HepG2 (cell line): ENCODE measurements around the gene FEM1B. TPM values are rescaled to one million over a fixed set of nuclear protein-coding genes. Genes with fewer than 3 reads are reported as not detected.

Source experiments
- ATF1 ChIP-seq: IDR thresholded peaks from 2 replicates; pipeline ENCODE4 v1.6.1; 2016; ENCODE audit warnings: mild to moderate bottlenecking, control low read depth
- ELF4 ChIP-seq: sonication (generic); formaldehyde crosslinking; IDR thresholded peaks from 2 replicates; pipeline ENCODE4 v1.5.0; 2020; ENCODE audit warnings: missing genetic modification reagents, mild to moderate bottlenecking, moderate library complexity, borderline replicate concordance
- FOXO1 ChIP-seq: sonication (generic); formaldehyde crosslinking; IDR thresholded peaks from 2 replicates; pipeline ENCODE4 v1.4.0; 2020; ENCODE audit warnings: missing genetic modification reagents
- MBD4 ChIP-seq: IDR thresholded peaks from 2 replicates; pipeline ENCODE4 v1.6.1; 2012; ENCODE audit warnings: low read length, inconsistent platforms, borderline replicate concordance
- MXI1 ChIP-seq: IDR thresholded peaks from 3 replicates; pipeline ENCODE4 v1.6.1; 2012; ENCODE audit warnings: low read depth, low read length, inconsistent platforms, borderline replicate concordance
- PHF5A ChIP-seq: IDR thresholded peaks from one replicate; pipeline ENCODE4 v1.6.1; 2018; ENCODE audit warnings: low read depth, missing genetic modification reagents; ENCODE audit not compliant: unreplicated experiment
- SCMH1 ChIP-seq: sonication (generic); formaldehyde crosslinking; IDR thresholded peaks from 2 replicates; pipeline ENCODE4 v1.9.0; 2021; ENCODE audit warnings: missing genetic modification reagents, mild to moderate bottlenecking, borderline replicate concordance
- ZC3H13 ChIP-seq: sonication (generic); formaldehyde crosslinking; IDR thresholded peaks from 2 replicates; pipeline ENCODE4 v1.8.1; 2023; ENCODE audit warnings: mild to moderate bottlenecking, missing genetic modification reagents, moderate library complexity
- ZMYM4 ChIP-seq: sonication (generic); formaldehyde crosslinking; IDR thresholded peaks from 2 replicates; pipeline ENCODE4 v1.8.1; 2023; ENCODE audit warnings: mild to moderate bottlenecking, missing genetic modification reagents
- ZNF451 ChIP-seq: sonication (generic); formaldehyde crosslinking; IDR thresholded peaks from 2 replicates; pipeline ENCODE4 v1.5.0; 2020; ENCODE audit warnings: mild to moderate bottlenecking, missing genetic modification reagents
- ZNF674 ChIP-seq: sonication (generic); formaldehyde crosslinking; IDR thresholded peaks from 2 replicates; pipeline ENCODE4 v1.5.0; 2020; ENCODE audit warnings: low read depth, mild to moderate bottlenecking, missing genetic modification reagents
- ZNF7 ChIP-seq: IDR thresholded peaks from 2 replicates; pipeline ENCODE4 v1.6.1; 2016; ENCODE audit warnings: missing biosample characterization, missing genetic modification reagents
- polyA plus RNA-seq, 8 experiments: library from polyadenylated mRNA; depleted of rRNA in 3 of 8; stranded (reverse) in 7 of 8; unstranded in 1 of 8; fragments of >200 nt; fragmentation: Illumina TruSeq in 4 of 8; extraction: Trizol in 4 of 8; gene quantifications; 2 replicates each; pipeline versions ENCODE4 v1.2.1 to v1.2.3, GENCODE V29; 2011 to 2016; ENCODE audit warnings: low read depth in 4 of 8, missing spikeins in 1 of 8, mixed read lengths in 1 of 8; ENCODE audit not compliant: insufficient read depth in 1 of 8
- total RNA-seq, 5 experiments: library from RNA; depleted of rRNA; stranded (reverse); fragments of >200 nt; fragmentation: Illumina TruSeq; extraction: Trizol; gene quantifications; 2 replicates each; pipeline ENCODE4 v1.2.3, GENCODE V29; 2016; ENCODE audit warnings: low read depth in 1 of 5
- TF ChIP-seq, protein P1 (sequence below): IDR thresholded peaks from 2 replicates; pipeline ENCODE4 v1.6.1; 2018; ENCODE audit warnings: missing genetic modification reagents, mild to moderate bottlenecking, missing compliant biosample characterization
- TF ChIP-seq, protein P2 (sequence below): IDR thresholded peaks from 2 replicates; pipeline ENCODE4 v1.6.1; 2016; ENCODE audit warnings: missing biosample characterization, missing genetic modification reagents, low read depth
- TF ChIP-seq, protein P3 (sequence below): IDR thresholded peaks from 2 replicates; pipeline ENCODE4 v1.6.1; 2012; ENCODE audit warnings: inconsistent platforms
- TF ChIP-seq, protein P4 (sequence below): IDR thresholded peaks from 2 replicates; pipeline ENCODE4 v1.6.1; 2016; ENCODE audit warnings: missing compliant biosample characterization, missing genetic modification reagents, borderline replicate concordance
- TF ChIP-seq, protein P5 (sequence below): sonication (generic); formaldehyde crosslinking; IDR thresholded peaks from 2 replicates; pipeline ENCODE4 v1.8.0; 2022; ENCODE audit warnings: mild to moderate bottlenecking, missing genetic modification reagents
- TF ChIP-seq, protein P6 (sequence below): sonication (generic); formaldehyde crosslinking; IDR thresholded peaks from 2 replicates; pipeline ENCODE4 v1.5.1; 2020; ENCODE audit warnings: mild to moderate bottlenecking, missing genetic modification reagents, borderline replicate concordance

The FEM1B gene
- total and polyA plus RNA-seq, 2 of the 13 experiments (the other 11 are each of a cell fraction or from before 2014, with no cell fraction given) = 38.1 to 40.0 TPM

DNA sequence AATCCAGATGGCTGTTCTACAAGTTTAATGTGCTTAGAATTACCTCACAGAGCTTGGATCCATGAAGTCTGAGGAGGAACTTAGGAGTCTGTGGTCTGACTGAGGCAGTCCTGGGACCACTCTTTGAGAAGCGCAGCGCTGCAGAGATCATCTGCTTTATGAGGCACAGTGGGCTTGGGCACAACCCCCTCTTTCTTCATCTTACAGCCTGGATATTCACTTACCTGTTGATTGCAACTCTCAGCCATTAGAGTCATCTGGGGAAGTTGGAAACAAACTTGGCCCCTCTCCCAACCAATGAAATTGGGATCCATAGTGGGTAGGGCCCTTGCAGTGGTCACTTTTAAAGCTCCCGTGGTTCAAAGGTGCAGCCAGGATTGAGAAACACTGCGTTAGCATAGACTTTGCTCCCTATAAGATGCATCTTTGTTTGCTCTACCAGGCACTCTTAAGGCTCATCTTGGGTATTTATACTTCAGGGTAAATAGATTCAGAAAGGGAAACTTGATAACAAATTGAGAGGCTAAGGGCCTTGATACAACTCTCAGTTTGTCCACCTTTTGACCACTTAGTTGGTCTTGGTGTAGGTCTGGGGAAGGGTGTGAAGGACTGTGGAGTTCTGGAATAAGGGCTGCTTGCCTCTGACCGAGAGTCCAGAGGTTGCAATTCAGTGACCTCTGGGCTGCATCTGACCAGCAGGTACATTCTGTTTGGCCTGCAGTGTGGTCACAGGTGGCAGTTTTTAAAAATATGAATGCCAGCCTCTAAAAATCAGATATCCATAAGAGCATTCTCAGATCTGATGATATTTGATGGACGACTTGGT is 22.8 kb downstream of the FEM1B start (continued):
- TF ChIP-seq FOXO1 (CRISPR knock-in tag) = peak; percentile 18; the same call in 1 of the 2 replicates
- no peak for TF ChIP-seq ZNF451
- TF ChIP-seq PHF5A (CRISPR knock-in tag) = no peak
- TF ChIP-seq, protein P1, sequence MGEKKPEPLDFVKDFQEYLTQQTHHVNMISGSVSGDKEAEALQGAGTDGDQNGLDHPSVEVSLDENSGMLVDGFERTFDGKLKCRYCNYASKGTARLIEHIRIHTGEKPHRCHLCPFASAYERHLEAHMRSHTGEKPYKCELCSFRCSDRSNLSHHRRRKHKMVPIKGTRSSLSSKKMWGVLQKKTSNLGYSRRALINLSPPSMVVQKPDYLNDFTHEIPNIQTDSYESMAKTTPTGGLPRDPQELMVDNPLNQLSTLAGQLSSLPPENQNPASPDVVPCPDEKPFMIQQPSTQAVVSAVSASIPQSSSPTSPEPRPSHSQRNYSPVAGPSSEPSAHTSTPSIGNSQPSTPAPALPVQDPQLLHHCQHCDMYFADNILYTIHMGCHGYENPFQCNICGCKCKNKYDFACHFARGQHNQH = no peak
- no peak for TF ChIP-seq ZNF7 (CRISPR knock-in tag)
- no peak; the same call in 2 of the 3 replicates for TF ChIP-seq MXI1
- TF ChIP-seq, protein P2, sequence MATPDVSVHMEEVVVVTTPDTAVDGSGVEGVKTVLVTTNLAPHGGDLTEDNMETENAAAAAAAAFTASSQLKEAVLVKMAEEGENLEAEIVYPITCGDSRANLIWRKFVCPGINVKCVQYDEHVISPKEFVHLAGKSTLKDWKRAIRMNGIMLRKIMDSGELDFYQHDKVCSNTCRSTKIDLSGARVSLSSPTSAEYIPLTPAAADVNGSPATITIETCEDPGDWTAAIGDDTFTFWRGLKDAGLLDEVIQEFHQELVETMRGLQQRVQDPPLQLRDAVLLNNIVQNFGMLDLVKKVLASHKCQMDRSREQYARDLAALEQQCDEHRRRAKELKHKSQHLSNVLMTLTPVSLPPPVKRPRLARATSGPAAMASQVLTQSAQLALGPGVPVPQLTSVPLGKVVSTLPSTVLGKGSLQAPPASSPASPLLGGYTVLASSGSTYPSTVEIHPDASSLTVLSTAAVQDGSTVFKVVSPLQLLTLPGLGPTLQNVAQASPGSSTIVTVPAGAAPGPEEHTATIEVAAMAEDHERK (CRISPR knock-in tag) = no peak
- TF ChIP-seq, protein P3, sequence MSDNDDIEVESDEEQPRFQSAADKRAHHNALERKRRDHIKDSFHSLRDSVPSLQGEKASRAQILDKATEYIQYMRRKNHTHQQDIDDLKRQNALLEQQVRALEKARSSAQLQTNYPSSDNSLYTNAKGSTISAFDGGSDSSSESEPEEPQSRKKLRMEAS = no peak
- TF ChIP-seq, protein P4, sequence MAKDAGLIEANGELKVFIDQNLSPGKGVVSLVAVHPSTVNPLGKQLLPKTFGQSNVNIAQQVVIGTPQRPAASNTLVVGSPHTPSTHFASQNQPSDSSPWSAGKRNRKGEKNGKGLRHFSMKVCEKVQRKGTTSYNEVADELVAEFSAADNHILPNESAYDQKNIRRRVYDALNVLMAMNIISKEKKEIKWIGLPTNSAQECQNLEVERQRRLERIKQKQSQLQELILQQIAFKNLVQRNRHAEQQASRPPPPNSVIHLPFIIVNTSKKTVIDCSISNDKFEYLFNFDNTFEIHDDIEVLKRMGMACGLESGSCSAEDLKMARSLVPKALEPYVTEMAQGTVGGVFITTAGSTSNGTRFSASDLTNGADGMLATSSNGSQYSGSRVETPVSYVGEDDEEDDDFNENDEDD (CRISPR knock-in tag) = no peak
- peak; percentile 76 for TF ChIP-seq ZMYM4 (CRISPR knock-in tag)
- TF ChIP-seq ZNF674 (CRISPR knock-in tag) = no peak
- TF ChIP-seq ELF4 (CRISPR knock-in tag) = no peak
- no peak for TF ChIP-seq SCMH1 (CRISPR knock-in tag)
- TF ChIP-seq ATF1 = no peak
- TF ChIP-seq, protein P5, sequence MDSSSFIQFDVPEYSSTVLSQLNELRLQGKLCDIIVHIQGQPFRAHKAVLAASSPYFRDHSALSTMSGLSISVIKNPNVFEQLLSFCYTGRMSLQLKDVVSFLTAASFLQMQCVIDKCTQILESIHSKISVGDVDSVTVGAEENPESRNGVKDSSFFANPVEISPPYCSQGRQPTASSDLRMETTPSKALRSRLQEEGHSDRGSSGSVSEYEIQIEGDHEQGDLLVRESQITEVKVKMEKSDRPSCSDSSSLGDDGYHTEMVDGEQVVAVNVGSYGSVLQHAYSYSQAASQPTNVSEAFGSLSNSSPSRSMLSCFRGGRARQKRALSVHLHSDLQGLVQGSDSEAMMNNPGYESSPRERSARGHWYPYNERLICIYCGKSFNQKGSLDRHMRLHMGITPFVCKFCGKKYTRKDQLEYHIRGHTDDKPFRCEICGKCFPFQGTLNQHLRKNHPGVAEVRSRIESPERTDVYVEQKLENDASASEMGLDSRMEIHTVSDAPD = no peak
- no peak for TF ChIP-seq MBD4
- TF ChIP-seq ZC3H13 = no peak
- TF ChIP-seq, protein P6, sequence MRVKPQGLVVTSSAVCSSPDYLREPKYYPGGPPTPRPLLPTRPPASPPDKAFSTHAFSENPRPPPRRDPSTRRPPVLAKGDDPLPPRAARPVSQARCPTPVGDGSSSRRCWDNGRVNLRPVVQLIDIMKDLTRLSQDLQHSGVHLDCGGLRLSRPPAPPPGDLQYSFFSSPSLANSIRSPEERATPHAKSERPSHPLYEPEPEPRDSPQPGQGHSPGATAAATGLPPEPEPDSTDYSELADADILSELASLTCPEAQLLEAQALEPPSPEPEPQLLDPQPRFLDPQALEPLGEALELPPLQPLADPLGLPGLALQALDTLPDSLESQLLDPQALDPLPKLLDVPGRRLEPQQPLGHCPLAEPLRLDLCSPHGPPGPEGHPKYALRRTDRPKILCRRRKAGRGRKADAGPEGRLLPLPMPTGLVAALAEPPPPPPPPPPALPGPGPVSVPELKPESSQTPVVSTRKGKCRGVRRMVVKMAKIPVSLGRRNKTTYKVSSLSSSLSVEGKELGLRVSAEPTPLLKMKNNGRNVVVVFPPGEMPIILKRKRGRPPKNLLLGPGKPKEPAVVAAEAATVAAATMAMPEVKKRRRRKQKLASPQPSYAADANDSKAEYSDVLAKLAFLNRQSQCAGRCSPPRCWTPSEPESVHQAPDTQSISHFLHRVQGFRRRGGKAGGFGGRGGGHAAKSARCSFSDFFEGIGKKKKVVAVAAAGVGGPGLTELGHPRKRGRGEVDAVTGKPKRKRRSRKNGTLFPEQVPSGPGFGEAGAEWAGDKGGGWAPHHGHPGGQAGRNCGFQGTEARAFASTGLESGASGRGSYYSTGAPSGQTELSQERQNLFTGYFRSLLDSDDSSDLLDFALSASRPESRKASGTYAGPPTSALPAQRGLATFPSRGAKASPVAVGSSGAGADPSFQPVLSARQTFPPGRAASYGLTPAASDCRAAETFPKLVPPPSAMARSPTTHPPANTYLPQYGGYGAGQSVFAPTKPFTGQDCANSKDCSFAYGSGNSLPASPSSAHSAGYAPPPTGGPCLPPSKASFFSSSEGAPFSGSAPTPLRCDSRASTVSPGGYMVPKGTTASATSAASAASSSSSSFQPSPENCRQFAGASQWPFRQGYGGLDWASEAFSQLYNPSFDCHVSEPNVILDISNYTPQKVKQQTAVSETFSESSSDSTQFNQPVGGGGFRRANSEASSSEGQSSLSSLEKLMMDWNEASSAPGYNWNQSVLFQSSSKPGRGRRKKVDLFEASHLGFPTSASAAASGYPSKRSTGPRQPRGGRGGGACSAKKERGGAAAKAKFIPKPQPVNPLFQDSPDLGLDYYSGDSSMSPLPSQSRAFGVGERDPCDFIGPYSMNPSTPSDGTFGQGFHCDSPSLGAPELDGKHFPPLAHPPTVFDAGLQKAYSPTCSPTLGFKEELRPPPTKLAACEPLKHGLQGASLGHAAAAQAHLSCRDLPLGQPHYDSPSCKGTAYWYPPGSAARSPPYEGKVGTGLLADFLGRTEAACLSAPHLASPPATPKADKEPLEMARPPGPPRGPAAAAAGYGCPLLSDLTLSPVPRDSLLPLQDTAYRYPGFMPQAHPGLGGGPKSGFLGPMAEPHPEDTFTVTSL (CRISPR knock-in tag) = peak; percentile 85; the same call in 1 of the 2 replicates
